Glutamatergic neuron (in vitro differentiated cells): ENCODE data around the gene CADM1. TPM values are rescaled to one million over a fixed set of nuclear protein-coding genes. Genes with fewer than 3 reads are reported as not detected.

Source experiments
- DNase-seq: peaks from one replicate; pipeline ENCODE4 v3.0.0; 2022
- H3K27ac Mint-ChIP-seq: one replicate; pipeline ENCODE4 v1.8.0; 2020; ENCODE audit warnings: mild to moderate bottlenecking, mixed read lengths, inconsistent platforms; ENCODE audit not compliant: unreplicated experiment
- H3K27me3 Mint-ChIP-seq: one replicate; pipeline ENCODE4 v1.8.0; 2020; ENCODE audit warnings: mild to moderate bottlenecking, moderate library complexity, mixed read lengths, inconsistent platforms; ENCODE audit not compliant: unreplicated experiment
- H3K36me3 Mint-ChIP-seq: one replicate; pipeline ENCODE4 v1.8.0; 2020; ENCODE audit warnings: mild to moderate bottlenecking, mixed read lengths, inconsistent platforms; ENCODE audit not compliant: unreplicated experiment
- H3K4me1 Mint-ChIP-seq: one replicate; pipeline ENCODE4 v1.8.0; 2020; ENCODE audit warnings: mild to moderate bottlenecking, low read depth, mixed read lengths, inconsistent platforms; ENCODE audit not compliant: unreplicated experiment
- H3K4me3 Mint-ChIP-seq: one replicate; pipeline ENCODE4 v1.8.0; 2020; ENCODE audit warnings: mild to moderate bottlenecking, mixed read lengths, inconsistent platforms; ENCODE audit not compliant: unreplicated experiment
- H3K9me3 Mint-ChIP-seq: one replicate; pipeline ENCODE4 v1.8.0; 2020; ENCODE audit warnings: mild to moderate bottlenecking, moderate library complexity, mixed read lengths, inconsistent platforms; ENCODE audit not compliant: unreplicated experiment
- CTCF ChIP-seq: fragments of 200-600 bp; sonication (generic); IDR thresholded peaks from one replicate; pipeline ENCODE4 v1.5.0; 2021; ENCODE audit not compliant: partially characterized antibody, unreplicated experiment
- total RNA-seq: library from RNA; stranded (reverse); fragmentation: NEBNext Ultra II Directional; extraction: Animal tissue kit (Norgen Biotek cat#: 25700); gene quantifications from one replicate; pipeline ENCODE4 v1.2.1, GENCODE V29; 2021; ENCODE audit not compliant: unreplicated experiment

The CADM1 gene
- total RNA-seq, 1 donor from 2014 or later = 1,339 TPM

- Mint-ChIP-seq H3K4me3 (no peak overlapping the region), H3K9me3 (peaks cover 3% of the 10 kb centered on the region), H3K4me1 (peaks cover 14% of the 10 kb centered on the region), H3K27ac (no peak overlapping the region), H3K27me3 (peaks cover 7% of the 10 kb centered on the region), H3K36me3 (no peaks in the 10 kb centered on the region)
- no peak for TF ChIP-seq CTCF
- DNase-seq = no peak
Measured at GRCh38 chr11:115155320-115155719, 348.9 kb downstream of the CADM1 start.

- no peak for DNase-seq
- Mint-ChIP-seq H3K27me3 (peaks cover 8% of the 10 kb centered on the region), H3K9me3 (peaks cover 3% of the 10 kb centered on the region), H3K36me3 (no peaks in the 10 kb centered on the region), H3K4me1 (peaks cover 14% of the 10 kb centered on the region), H3K27ac (no peak overlapping the region), H3K4me3 (no peak overlapping the region)
- no peak for TF ChIP-seq CTCF
Measured at GRCh38 chr11:115154355-115154736, 349.9 kb downstream of the CADM1 start.

- no peak for TF ChIP-seq CTCF
- no peak for DNase-seq
- no peaks in the 10 kb centered on the region for H3K36me3 Mint-ChIP-seq
- H3K9me3 Mint-ChIP-seq = peaks cover 3% of the 10 kb centered on the region
- no peak overlapping the region for H3K4me3 Mint-ChIP-seq
- no peak overlapping the region for H3K27ac Mint-ChIP-seq
- peaks cover 9% of the 10 kb centered on the region for H3K4me1 Mint-ChIP-seq
- H3K27me3 Mint-ChIP-seq = peaks cover 7% of the 10 kb centered on the region
Measured at GRCh38 chr11:115153731-115154354, 350.4 kb downstream of the CADM1 start.

- no peak for DNase-seq
- Mint-ChIP-seq H3K27me3 (peaks cover 7% of the 10 kb centered on the region), H3K9me3 (peaks cover 3% of the 10 kb centered on the region), H3K27ac (peak overlapping the region; percentile 36), H3K4me1 (peaks cover 9% of the 10 kb centered on the region), H3K36me3 (no peaks in the 10 kb centered on the region), H3K4me3 (no peak overlapping the region)
- no peak for TF ChIP-seq CTCF
Measured at GRCh38 chr11:115153135-115153534, 351.1 kb downstream of the CADM1 start.

- TF ChIP-seq CTCF = no peak
- H3K4me1 Mint-ChIP-seq = peaks cover 11% of the 10 kb centered on the region
- no peak overlapping the region for H3K4me3 Mint-ChIP-seq
- DNase-seq = no peak
- no peak overlapping the region for H3K27ac Mint-ChIP-seq
- H3K27me3 Mint-ChIP-seq = peaks cover 10% of the 10 kb centered on the region
- peaks cover 2% of the 10 kb centered on the region for H3K9me3 Mint-ChIP-seq
- no peaks in the 10 kb centered on the region for H3K36me3 Mint-ChIP-seq
Measured at GRCh38 chr11:115151010-115151409, 353.2 kb downstream of the CADM1 start.
